Measurements from ENCODE around the gene SAP25.

DNA sequence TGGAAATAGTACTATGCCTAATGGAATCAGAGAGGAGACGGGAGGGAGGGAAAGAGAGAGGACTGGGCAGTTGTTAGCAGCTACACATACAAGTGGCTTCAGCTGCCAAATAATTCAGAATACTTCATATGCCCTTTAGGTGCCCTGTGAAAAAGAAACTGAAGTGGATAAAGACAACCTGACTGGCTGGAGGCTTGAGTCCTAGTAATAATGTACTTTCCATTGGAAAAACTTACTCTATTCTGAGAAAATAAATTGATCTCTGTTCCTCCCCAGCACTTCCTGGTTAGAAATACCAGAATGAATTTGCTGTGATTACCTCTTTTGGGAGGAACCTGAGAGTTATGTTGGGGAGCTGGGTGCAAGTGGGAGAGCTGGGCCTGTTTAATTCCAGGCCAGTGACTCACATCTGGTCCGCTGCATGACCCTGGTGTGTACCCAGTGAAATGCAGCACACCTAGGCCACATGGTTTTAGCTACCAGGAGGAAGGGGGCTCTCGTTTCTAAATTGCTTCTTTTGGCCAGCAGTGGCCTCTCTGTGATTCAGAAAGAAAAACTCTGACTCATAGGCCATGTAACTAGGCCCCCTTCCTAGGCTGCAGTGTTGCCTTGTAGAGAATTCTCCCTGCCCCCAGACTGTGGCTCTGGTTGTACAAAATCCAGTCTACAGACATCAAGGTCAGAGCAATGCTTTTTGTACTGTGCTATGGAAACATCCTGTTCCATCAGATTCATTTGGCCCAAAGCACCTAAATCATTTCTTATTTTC, 28.2 kb downstream of the SAP25 start:
- TF ChIP-seq YY1 (IDR thresholded peaks at IDR 0.05; ENCODE audit: insufficient read depth, insufficient read length) (no peak), ZNF274 (IDR thresholded peaks at IDR 0.05; ENCODE audit: low read depth, low read length) (no peak)
